Esophagus muscularis mucosa (tissue), 4 donors: ENCODE results near the gene RNF149. TPM values are rescaled to one million over a fixed set of nuclear protein-coding genes. Genes with fewer than 3 reads are reported as not detected.

ENCODE experiments used
- DNase-seq: peaks from one replicate; pipeline ENCODE4 v3.0.0-alpha.2; 2017; ENCODE audit errors: extremely low spot score
- H3K27ac ChIP-seq, 4 donors: fragments of 200-600 bp; sonication (generic); replicated peaks in 1 of 4; 1 replicate in 3 of 4; 2 replicates in 1 of 4; pipeline ENCODE4 v1.5.1; 2016 to 2019; ENCODE audit warnings: mild to moderate bottlenecking in 1 of 4
- H3K27me3 ChIP-seq, 4 donors: fragments of 200-600 bp; sonication (generic); one replicate each; pipeline versions ENCODE4 v1.5.1 to v1.6.0; 2016 to 2019
- H3K36me3 ChIP-seq, 4 donors: fragments of 200-600 bp; sonication (generic); one replicate each; pipeline ENCODE4 v1.5.1; 2016 to 2019
- H3K4me1 ChIP-seq, 4 donors: fragments of 200-600 bp; sonication (generic); one replicate each; pipeline ENCODE4 v1.5.1; 2016 to 2019
- H3K4me3 ChIP-seq, 4 donors: fragments of 200-600 bp; sonication (generic); 1 replicate in 2 of 4; 2 replicates in 2 of 4; pipeline ENCODE4 v1.5.1; 2016 to 2019; ENCODE audit warnings: mild to moderate bottlenecking in 4 of 4, moderate library complexity in 1 of 4
- H3K9me3 ChIP-seq, 4 donors: fragments of 200-600 bp; sonication (generic); 1 replicate in 3 of 4; 2 replicates in 1 of 4; pipeline ENCODE4 v1.5.1; 2016 to 2019
- CTCF ChIP-seq, 3 experiments: fragments of 200-600 bp in 2 of 3; fragments of 450-650 bp in 1 of 3; sonication (generic) in 2 of 3; IDR thresholded peaks; one replicate each; pipeline ENCODE4 v1.5.1; 2017 to 2019; ENCODE audit warnings: antibody characterized with exemption in 3 of 3, mild to moderate bottlenecking in 2 of 3, moderate library complexity in 1 of 3
- EP300 ChIP-seq: sonication (generic); formaldehyde crosslinking; IDR thresholded peaks from one replicate; pipeline ENCODE4 v1.6.1; 2017; ENCODE audit warnings: antibody characterized with exemption
- POLR2A ChIP-seq: fragments of 450-650 bp; IDR thresholded peaks from one replicate; pipeline ENCODE4 v1.6.1; 2017; ENCODE audit warnings: antibody characterized with exemption, moderate library complexity, mild to moderate bottlenecking, low read depth
- POLR2AphosphoS5 ChIP-seq, 2 donors: sonication (generic); formaldehyde crosslinking; IDR thresholded peaks; one replicate each; pipeline ENCODE4 v1.6.1; 2017; ENCODE audit warnings: antibody characterized with exemption in 2 of 2
- WGBS: methylation state at CpG from one replicate; pipeline ENCODE4 v1.1.5; 2018; 5-methylcytosine and 5-hydroxymethylcytosine counted together
- intact Hi-C: fragments of 100-400 bp; cut with DNase I; formaldehyde crosslinking; loops from one replicate; pipeline ENCODE4 v1.15.1; 2023
- total RNA-seq, 4 donors: library from RNA; depleted of rRNA; stranded (reverse); fragments of >200 nt; gene quantifications; one replicate each; pipeline versions ENCODE4 v1.1.0 to v1.2.1, GENCODE V29; 2016

Gene RNF149
- total RNA-seq, 4 donors from 2014 or later, result 29.5 to 66.6 (median 40.0) TPM

- intact Hi-C loops, result no loop called here
- Histone ChIP-seq H3K27me3 (no peaks in the 10 kb centered on the region), H3K27ac (no peak overlapping the region), H3K9me3 (no peaks in the 10 kb centered on the region), H3K4me3 (no peak overlapping the region), H3K36me3 (no peaks in the 10 kb centered on the region), H3K4me1 (peaks cover 8 to 14% (median 11%) of the 10 kb centered on the region in 4 donors)
- TF ChIP-seq EP300, result no peak
- no peak for TF ChIP-seq CTCF (IDR thresholded peaks at IDR 0.05)
- no peak for TF ChIP-seq POLR2A
- no peak for TF ChIP-seq POLR2AphosphoS5 (IDR thresholded peaks at IDR 0.05)
- no peak for DNase-seq
- 84% methylated on average over 2 of the region's 2 CpGs for WGBS
These were observed 22.7 kb upstream of the RNF149 start for GRCh38 chr2:101331202-101331601.

GRCh38 chr2:101330253-101330933, 21.9 kb upstream of the RNF149 start:
- Histone ChIP-seq H3K9me3 (peaks cover 0 to 5% (median 0%) of the 10 kb centered on the region in 4 donors), H3K36me3 (no peaks in the 10 kb centered on the region), H3K4me1 (peaks cover 8 to 14% (median 11%) of the 10 kb centered on the region in 4 donors), H3K27ac (peak overlapping the region in 1 of 4 donors; percentile 8), H3K27me3 (no peaks in the 10 kb centered on the region), H3K4me3 (no peak overlapping the region)
- intact Hi-C loops, result no loop called here
- TF ChIP-seq POLR2AphosphoS5 (IDR thresholded peaks at IDR 0.05), result peak in 1 of 2 donors; percentile 8
- TF ChIP-seq POLR2A, result no peak
- WGBS, result 73% methylated on average over 11 of the region's 12 CpGs
- no peak for DNase-seq

GRCh38 chr2:101329026-101329425, 20.5 kb upstream of the RNF149 start:
- 80% methylated on average over 4 of the region's 4 CpGs for WGBS
- no peak for DNase-seq
- Histone ChIP-seq H3K4me1 (peaks cover 8 to 14% (median 11%) of the 10 kb centered on the region in 4 donors), H3K4me3 (no peak overlapping the region), H3K27ac (no peak overlapping the region), H3K36me3 (no peaks in the 10 kb centered on the region), H3K27me3 (no peaks in the 10 kb centered on the region), H3K9me3 (peaks cover 0 to 5% (median 0%) of the 10 kb centered on the region in 4 donors)
- intact Hi-C loops, result no loop called here
- TF ChIP-seq POLR2A (no peak), CTCF (IDR thresholded peaks at IDR 0.05) (no peak), POLR2AphosphoS5 (IDR thresholded peaks at IDR 0.05) (no peak), EP300 (no peak)

- no peak for DNase-seq
- H3K36me3 ChIP-seq, result no peaks in the 10 kb centered on the region
- no peak overlapping the region for H3K27ac ChIP-seq
- intact Hi-C loops, result no loop called here
- H3K4me3 ChIP-seq, result no peak overlapping the region
- TF ChIP-seq POLR2A, result no peak
- no peak for TF ChIP-seq CTCF (IDR thresholded peaks at IDR 0.05)
- no peak for TF ChIP-seq EP300
- peak; percentile 27 to 28 for TF ChIP-seq POLR2AphosphoS5 (IDR thresholded peaks at IDR 0.05)
- 39% methylated on average over 3 of the region's 3 CpGs for WGBS
- H3K4me1 ChIP-seq, result peaks cover 8 to 14% (median 11%) of the 10 kb centered on the region in 4 donors
- no peaks in the 10 kb centered on the region for H3K27me3 ChIP-seq
- peaks cover 0 to 5% (median 0%) of the 10 kb centered on the region in 4 donors for H3K9me3 ChIP-seq
These were observed 20.0 kb upstream of the RNF149 start for GRCh38 chr2:101328474-101329007.

GRCh38 chr2:101327863-101328394, 19.4 kb upstream of the RNF149 start:
- DNase-seq, result no peak
- no peaks in the 10 kb centered on the region for H3K36me3 ChIP-seq
- peaks cover 8 to 14% (median 11%) of the 10 kb centered on the region in 4 donors for H3K4me1 ChIP-seq
- no peak overlapping the region for H3K4me3 ChIP-seq
- H3K27ac ChIP-seq, result peak overlapping the region in 1 of 4 donors; percentile 48
- intact Hi-C loops, result no loop called here
- WGBS, result 61% methylated on average over 5 of the region's 5 CpGs
- no peaks in the 10 kb centered on the region for H3K27me3 ChIP-seq
- H3K9me3 ChIP-seq, result peaks cover 0 to 5% (median 0%) of the 10 kb centered on the region in 4 donors
- no peak for TF ChIP-seq EP300
- no peak for TF ChIP-seq CTCF (IDR thresholded peaks at IDR 0.05)
- TF ChIP-seq POLR2AphosphoS5 (IDR thresholded peaks at IDR 0.05), result no peak
- no peak for TF ChIP-seq POLR2A
